GM19328 (cell line): ENCODE data around the gene ITIH1.
"Not testable (repeated sequence)": the region's sequence is repeated elsewhere in the genome, so short reads cannot be mapped to it uniquely, and the experiment has no call there.

ENCODE experiments used
- ATAC-seq: cut with Tn5 transposase; IDR thresholded peaks from one replicate; pipeline ENCODE4 v1.9.1; 2021; ENCODE audit warnings: mild to moderate bottlenecking, moderate library complexity; ENCODE audit not compliant: unreplicated experiment

ITIH1 gene, protein sequence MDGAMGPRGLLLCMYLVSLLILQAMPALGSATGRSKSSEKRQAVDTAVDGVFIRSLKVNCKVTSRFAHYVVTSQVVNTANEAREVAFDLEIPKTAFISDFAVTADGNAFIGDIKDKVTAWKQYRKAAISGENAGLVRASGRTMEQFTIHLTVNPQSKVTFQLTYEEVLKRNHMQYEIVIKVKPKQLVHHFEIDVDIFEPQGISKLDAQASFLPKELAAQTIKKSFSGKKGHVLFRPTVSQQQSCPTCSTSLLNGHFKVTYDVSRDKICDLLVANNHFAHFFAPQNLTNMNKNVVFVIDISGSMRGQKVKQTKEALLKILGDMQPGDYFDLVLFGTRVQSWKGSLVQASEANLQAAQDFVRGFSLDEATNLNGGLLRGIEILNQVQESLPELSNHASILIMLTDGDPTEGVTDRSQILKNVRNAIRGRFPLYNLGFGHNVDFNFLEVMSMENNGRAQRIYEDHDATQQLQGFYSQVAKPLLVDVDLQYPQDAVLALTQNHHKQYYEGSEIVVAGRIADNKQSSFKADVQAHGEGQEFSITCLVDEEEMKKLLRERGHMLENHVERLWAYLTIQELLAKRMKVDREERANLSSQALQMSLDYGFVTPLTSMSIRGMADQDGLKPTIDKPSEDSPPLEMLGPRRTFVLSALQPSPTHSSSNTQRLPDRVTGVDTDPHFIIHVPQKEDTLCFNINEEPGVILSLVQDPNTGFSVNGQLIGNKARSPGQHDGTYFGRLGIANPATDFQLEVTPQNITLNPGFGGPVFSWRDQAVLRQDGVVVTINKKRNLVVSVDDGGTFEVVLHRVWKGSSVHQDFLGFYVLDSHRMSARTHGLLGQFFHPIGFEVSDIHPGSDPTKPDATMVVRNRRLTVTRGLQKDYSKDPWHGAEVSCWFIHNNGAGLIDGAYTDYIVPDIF

DNA sequence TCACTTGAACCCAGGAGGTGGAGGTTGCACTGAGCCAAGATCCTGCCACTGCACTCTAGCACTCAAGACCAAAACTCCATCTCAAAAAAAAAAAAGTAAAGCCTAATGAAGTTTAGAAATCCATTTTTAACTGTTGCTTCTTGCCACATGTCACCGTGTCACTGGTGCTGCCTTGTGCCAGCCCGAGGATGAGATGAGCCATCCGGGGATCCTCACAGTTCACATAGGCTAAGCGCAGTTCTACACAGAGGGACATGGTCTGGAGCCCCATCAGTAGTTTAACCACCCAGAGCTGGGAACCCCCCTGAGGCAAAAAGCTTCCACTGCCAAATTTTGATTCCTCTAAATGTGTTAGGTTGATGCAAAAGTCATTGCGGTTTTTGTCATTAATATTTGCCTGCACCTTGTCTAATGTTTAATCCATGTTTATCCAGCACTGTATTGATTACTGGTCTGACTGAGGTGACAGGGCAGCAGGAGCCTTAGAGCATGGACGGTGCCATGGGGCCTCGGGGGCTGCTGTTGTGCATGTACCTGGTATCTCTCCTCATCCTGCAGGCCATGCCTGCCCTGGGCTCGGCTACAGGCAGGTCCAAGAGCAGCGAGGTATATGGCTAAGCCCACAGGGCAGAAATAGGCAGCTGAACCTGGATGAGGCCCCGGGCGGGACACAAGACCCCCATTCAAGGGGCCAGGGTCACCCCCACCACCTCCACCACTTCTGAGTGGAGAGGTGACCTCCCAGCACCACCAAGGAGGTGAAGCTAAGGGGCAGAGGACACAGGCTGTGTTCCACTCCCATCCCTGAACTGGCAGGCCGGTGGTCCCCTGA is at the start of gene ITIH1:
Gene ITIH1, plus strand, starts transcription at position 473 of the 832 bp plus-strand sequence. Its CDS starts 17 bp downstream, at position 490.
- no peak for ATAC-seq

- ATAC-seq = not testable (repeated sequence)
Observed at GRCh38 chr3:52728753-52729152, 48.6 kb upstream of the ITIH1 start.

GRCh38 chr3:52730681-52731080 is 46.7 kb upstream of the ITIH1 start:
- no peak for ATAC-seq

DNA sequence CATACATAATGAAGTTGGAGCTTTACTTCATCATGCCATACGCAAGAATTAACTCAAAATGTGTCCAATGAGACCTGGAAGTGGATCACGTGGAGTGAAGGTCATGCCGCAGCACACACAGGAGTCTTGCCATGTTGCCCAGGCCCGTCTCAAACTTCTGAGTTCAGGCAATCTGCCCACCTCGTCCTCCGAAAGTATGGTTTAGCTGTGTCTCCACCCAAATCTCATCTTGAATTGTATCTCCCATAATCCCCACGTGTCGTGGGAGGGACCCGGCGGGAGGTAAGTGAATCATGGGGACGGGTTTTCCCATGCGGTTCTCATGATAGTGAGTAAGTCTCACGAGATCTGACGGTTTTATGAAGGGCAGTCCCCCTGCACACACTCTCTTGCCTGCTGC is 45.8 kb upstream of the ITIH1 start:
- ATAC-seq = no peak

GRCh38 chr3:52733256-52733891 is 44.0 kb upstream of the ITIH1 start:
- no peak for ATAC-seq

GRCh38 chr3:52739730-52740129 is 37.7 kb upstream of the ITIH1 start:
- ATAC-seq = no peak

- no peak for ATAC-seq
Observed at GRCh38 chr3:52742418-52743041, 34.9 kb upstream of the ITIH1 start.

GRCh38 chr3:52743152-52743551 is 34.2 kb upstream of the ITIH1 start:
- ATAC-seq = no peak

GRCh38 chr3:52743721-52744120 is 33.7 kb upstream of the ITIH1 start:
- no peak for ATAC-seq

DNA sequence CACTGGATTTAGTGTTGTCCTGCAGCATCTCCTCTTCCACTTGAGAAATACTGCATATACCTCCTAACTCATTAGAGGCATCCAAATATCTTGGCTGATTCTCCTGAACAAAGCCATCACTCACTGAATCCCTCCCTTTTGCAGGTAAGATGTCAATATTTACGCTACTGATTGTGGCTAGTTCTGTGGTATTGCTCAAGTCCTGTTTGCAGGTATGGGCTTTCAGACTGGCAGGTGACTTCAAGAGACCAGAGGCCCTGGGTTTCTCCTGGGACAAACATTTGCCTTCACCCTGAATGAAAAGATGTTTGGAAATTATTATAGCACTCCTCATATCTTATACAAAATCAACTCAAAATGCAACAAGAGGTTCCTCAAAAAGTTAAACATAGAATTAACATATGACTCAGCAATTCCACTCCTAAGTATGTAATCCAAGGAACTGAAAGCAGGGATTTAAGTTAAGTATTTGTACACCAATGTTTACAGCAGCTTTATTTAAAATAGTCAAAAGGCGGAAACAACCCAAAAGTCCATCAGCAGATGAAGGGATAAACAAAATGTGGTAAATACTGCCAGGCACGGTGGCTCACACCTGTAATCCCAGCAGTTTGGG is 25.2 kb upstream of the ITIH1 start:
- no peak for ATAC-seq

DNA sequence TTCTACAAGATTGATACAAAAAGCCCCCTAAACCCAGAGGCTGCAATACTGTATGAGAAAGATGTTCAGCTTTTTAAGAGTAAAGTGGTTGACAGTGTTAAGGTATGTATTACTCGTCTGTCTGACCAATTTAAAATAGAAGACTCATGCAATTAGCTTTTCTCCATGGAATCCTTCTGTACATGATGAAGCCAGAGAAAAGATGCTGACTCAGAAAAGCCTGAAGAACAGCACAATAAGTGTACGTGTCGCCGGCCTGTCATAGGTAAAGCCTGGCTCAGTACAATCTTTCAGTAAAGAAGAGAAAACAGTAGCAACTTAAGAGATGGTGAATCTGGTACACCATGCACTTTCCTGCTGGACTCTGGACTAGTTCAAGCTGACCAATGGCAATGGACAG is 23.0 kb upstream of the ITIH1 start:
- ATAC-seq = no peak

DNA sequence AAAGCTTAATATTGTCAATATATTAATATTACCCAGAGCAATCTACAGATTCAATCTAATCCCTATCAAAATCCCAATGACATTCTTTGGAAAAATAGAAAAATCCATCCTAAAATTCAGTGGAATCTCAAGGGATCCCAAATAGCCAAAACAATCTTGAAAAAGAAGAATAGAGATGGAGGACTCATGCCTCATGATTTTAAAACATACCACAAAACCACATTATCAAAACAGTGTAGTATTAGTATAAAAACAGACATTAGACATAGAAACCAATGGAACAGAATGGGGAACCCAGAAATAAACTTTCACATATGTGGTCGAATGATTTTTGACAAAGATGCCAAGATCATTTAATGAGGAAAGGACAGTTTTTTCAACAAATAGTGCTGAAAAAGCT is 21.3 kb upstream of the ITIH1 start:
- ATAC-seq = no peak

- ATAC-seq = no peak
Observed at GRCh38 chr3:52763466-52763865, 13.9 kb upstream of the ITIH1 start.

GRCh38 chr3:52769786-52770455 is 7.5 kb upstream of the ITIH1 start:
- no peak for ATAC-seq

- ATAC-seq = peak; percentile 94
Observed at GRCh38 chr3:52770496-52771333, 6.7 kb upstream of the ITIH1 start, which contains the start of gene NEK4. Gene NEK4, minus strand, starts transcription at chr3:52770940. Its CDS starts 194 bp downstream, at chr3:52770746.

GRCh38 chr3:52771334-52771681 is 6.1 kb upstream of the ITIH1 start:
- no peak for ATAC-seq

DNA sequence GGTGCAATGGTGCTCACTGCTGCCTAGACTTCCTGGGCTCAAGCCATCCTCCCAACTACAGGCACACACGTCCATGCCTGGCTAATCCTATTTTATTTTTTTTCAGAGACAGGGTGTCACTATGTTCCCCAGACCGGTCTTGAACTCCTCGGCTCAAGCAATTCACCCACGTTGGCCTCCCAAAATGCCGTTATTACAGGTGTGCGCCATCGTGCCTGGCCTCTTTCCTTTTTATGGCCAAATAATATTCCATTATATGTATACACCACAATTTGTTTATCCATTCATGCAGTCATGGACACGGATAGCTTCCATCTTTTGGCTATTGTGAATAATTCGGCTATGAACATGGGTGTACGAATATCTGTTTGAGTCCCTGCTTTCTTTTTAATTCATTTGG is 5.7 kb upstream of the ITIH1 start:
- ATAC-seq = no peak
